SK-N-SH treated with all-trans-retinoic acid at 6 μM for 48 hours (cell line): ENCODE data around the gene SLMAP.

Experiments
- ATAC-seq: fragments of 200-7000 bp; cut with Tn5 transposase; 3 replicates; pipeline ENCODE4 v1.9.1; 2020; ENCODE audit warnings: mild to moderate bottlenecking, moderate library complexity
- ARNTL ChIP-seq: fragments of 450-650 bp; formaldehyde crosslinking; IDR thresholded peaks from 2 replicates; pipeline ENCODE4 v1.5.0; 2020; ENCODE audit warnings: low read depth, mild to moderate bottlenecking, moderate library complexity, borderline replicate concordance
- BACH2 ChIP-seq: fragments of 250-450 bp; sonication (Bioruptor Pico); IDR thresholded peaks from 2 replicates; pipeline ENCODE4 v1.9.0; 2021; ENCODE audit warnings: mild to moderate bottlenecking, borderline replicate concordance
- CSDC2 ChIP-seq: fragments of 250-450 bp; sonication (Bioruptor Pico); IDR thresholded peaks from 2 replicates; pipeline ENCODE4 v1.5.0; 2020; ENCODE audit warnings: mild to moderate bottlenecking, moderate library complexity
- CSRNP3 ChIP-seq: fragments of 250-450 bp; sonication (Bioruptor Pico); IDR thresholded peaks from 2 replicates; pipeline ENCODE4 v1.5.1; 2021; ENCODE audit warnings: mild to moderate bottlenecking, moderate library complexity
- ESRRG ChIP-seq: fragments of 250-450 bp; sonication (Bioruptor Pico); IDR thresholded peaks from 2 replicates; pipeline ENCODE4 v1.6.1; 2021; ENCODE audit warnings: mild to moderate bottlenecking
- GLIS3 ChIP-seq: fragments of 250-450 bp; sonication (Bioruptor Pico); IDR thresholded peaks from 2 replicates; pipeline ENCODE4 v1.5.0; 2020; ENCODE audit warnings: mild to moderate bottlenecking, moderate library complexity
- ISL1 ChIP-seq: fragments of 250-450 bp; sonication (Bioruptor Pico); IDR thresholded peaks from 2 replicates; pipeline ENCODE4 v2.1.2; 2022; ENCODE audit warnings: mild to moderate bottlenecking, moderate library complexity
- OSR1 ChIP-seq: fragments of 250-450 bp; sonication (Bioruptor Pico); IDR thresholded peaks from 2 replicates; pipeline ENCODE4 v1.8.0; 2022; ENCODE audit warnings: moderate library complexity, mild to moderate bottlenecking, inconsistent platforms
- POU6F1 ChIP-seq: fragments of 250-450 bp; sonication (Bioruptor Pico); IDR thresholded peaks from 2 replicates; pipeline ENCODE4 v1.8.0; 2021; ENCODE audit warnings: low read depth, mild to moderate bottlenecking, moderate library complexity, borderline replicate concordance
- RARB ChIP-seq: fragments of 250-450 bp; sonication (Bioruptor Pico); IDR thresholded peaks from 2 replicates; pipeline ENCODE4 v1.8.0; 2021; ENCODE audit warnings: mild to moderate bottlenecking, moderate library complexity
- SNAI2 ChIP-seq: fragments of 250-450 bp; sonication (Bioruptor Pico); IDR thresholded peaks from 2 replicates; pipeline ENCODE4 v1.5.0; 2020; ENCODE audit warnings: mild to moderate bottlenecking, moderate library complexity
- TCF4 ChIP-seq: fragments of 250-450 bp; sonication (Bioruptor Pico); IDR thresholded peaks from 2 replicates; pipeline ENCODE4 v1.8.0; 2021; ENCODE audit warnings: mild to moderate bottlenecking, moderate library complexity, borderline replicate concordance
- TOX ChIP-seq: fragments of 250-450 bp; sonication (Bioruptor Pico); IDR thresholded peaks from 2 replicates; pipeline ENCODE4 v1.8.0; 2021; ENCODE audit warnings: mild to moderate bottlenecking, moderate library complexity, borderline replicate concordance
- ZC3H10 ChIP-seq: fragments of 250-450 bp; sonication (Bioruptor Pico); IDR thresholded peaks from 2 replicates; pipeline ENCODE4 v1.5.1; 2021; ENCODE audit warnings: mild to moderate bottlenecking, moderate library complexity
- ZFP3 ChIP-seq: fragments of 250-450 bp; sonication (Bioruptor Pico); IDR thresholded peaks from 2 replicates; pipeline ENCODE4 v1.5.0; 2020; ENCODE audit warnings: mild to moderate bottlenecking, moderate library complexity
- ZFP30 ChIP-seq: fragments of 450-650 bp; formaldehyde crosslinking; IDR thresholded peaks from 2 replicates; pipeline ENCODE4 v1.5.0; 2022; ENCODE audit warnings: mild to moderate bottlenecking, moderate library complexity
- ZNF565 ChIP-seq: fragments of 450-650 bp; formaldehyde crosslinking; conservative IDR thresholded peaks from 2 replicates; pipeline ENCODE4 v1.5.0; 2020; ENCODE audit warnings: low read depth, mild to moderate bottlenecking, moderate library complexity
- ZNF70 ChIP-seq: fragments of 450-650 bp; formaldehyde crosslinking; IDR thresholded peaks from 2 replicates; pipeline ENCODE4 v1.5.0; 2020; ENCODE audit warnings: mild to moderate bottlenecking, moderate library complexity
- TF ChIP-seq, protein P1 (sequence below): fragments of 250-450 bp; sonication (Bioruptor Pico); IDR thresholded peaks from 2 replicates; pipeline ENCODE4 v1.5.1; 2020; ENCODE audit warnings: low read depth, mild to moderate bottlenecking, moderate library complexity
- TF ChIP-seq, protein P2 (sequence below): fragments of 250-450 bp; sonication (Bioruptor Pico); IDR thresholded peaks from 2 replicates; pipeline ENCODE4 v1.5.0; 2020; ENCODE audit warnings: mild to moderate bottlenecking, moderate library complexity

SLMAP gene

DNA sequence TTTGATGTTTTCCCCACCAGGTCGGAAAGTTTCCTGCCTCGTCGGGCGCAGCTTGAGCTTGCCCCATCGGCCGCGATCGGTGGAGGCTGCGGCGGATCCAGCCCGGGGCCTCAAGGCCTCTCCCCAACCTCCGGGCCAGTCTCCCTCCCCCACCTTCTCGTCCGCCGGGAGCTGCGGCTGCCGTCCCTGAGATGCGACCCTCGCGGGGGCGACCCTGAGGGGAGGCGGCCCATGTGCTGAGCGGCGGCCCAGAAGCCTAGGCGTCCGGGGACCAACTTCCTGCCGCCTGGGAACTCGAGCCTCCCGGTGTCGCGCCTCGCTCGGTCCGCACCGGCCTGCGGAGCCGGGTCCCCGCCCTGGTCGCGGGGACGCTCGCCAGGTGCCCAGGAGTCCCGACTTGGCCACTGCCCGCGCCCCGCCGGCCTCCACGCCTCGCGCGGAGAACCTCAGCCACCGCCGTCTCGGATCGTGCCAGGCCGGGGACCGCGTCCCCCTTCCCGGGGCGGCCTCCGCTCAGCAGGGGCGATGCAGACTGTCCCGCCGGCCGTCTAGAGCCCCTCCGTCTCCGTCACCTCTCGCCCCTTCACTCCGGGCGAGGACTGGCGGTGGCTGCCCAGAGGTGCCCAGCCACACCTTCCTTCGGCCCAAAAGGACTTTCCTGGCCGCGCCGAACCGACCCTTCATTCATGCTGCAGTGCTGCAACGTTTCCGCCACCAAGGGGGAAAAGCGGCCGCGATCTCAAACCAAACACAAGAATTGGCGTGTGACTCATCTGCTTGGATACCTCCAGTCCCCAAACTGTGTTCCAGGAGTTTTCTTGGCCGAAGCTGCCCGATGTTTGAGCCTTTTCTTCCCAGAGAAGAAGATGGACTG is 656 bp downstream of the SLMAP start:
- TF ChIP-seq, protein P1, sequence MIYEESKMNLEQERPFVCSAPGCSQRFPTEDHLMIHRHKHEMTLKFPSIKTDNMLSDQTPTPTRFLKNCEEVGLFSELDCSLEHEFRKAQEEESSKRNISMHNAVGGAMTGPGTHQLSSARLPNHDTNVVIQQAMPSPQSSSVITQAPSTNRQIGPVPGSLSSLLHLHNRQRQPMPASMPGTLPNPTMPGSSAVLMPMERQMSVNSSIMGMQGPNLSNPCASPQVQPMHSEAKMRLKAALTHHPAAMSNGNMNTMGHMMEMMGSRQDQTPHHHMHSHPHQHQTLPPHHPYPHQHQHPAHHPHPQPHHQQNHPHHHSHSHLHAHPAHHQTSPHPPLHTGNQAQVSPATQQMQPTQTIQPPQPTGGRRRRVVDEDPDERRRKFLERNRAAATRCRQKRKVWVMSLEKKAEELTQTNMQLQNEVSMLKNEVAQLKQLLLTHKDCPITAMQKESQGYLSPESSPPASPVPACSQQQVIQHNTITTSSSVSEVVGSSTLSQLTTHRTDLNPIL: no peak
- TF ChIP-seq POU6F1 (CRISPR knock-in tag): no peak
- TF ChIP-seq SNAI2 (CRISPR knock-in tag): no peak
- TF ChIP-seq ISL1: no peak
- TF ChIP-seq ZC3H10: no peak
- TF ChIP-seq GLIS3 (CRISPR knock-in tag): no peak
- TF ChIP-seq TOX: no peak
- TF ChIP-seq ZNF70 (CRISPR knock-in tag): no peak
- no peak for TF ChIP-seq ZFP3
- TF ChIP-seq CSRNP3 (CRISPR knock-in tag): no peak
- TF ChIP-seq OSR1: no peak
- TF ChIP-seq ESRRG (CRISPR knock-in tag): no peak
- TF ChIP-seq, protein P2, sequence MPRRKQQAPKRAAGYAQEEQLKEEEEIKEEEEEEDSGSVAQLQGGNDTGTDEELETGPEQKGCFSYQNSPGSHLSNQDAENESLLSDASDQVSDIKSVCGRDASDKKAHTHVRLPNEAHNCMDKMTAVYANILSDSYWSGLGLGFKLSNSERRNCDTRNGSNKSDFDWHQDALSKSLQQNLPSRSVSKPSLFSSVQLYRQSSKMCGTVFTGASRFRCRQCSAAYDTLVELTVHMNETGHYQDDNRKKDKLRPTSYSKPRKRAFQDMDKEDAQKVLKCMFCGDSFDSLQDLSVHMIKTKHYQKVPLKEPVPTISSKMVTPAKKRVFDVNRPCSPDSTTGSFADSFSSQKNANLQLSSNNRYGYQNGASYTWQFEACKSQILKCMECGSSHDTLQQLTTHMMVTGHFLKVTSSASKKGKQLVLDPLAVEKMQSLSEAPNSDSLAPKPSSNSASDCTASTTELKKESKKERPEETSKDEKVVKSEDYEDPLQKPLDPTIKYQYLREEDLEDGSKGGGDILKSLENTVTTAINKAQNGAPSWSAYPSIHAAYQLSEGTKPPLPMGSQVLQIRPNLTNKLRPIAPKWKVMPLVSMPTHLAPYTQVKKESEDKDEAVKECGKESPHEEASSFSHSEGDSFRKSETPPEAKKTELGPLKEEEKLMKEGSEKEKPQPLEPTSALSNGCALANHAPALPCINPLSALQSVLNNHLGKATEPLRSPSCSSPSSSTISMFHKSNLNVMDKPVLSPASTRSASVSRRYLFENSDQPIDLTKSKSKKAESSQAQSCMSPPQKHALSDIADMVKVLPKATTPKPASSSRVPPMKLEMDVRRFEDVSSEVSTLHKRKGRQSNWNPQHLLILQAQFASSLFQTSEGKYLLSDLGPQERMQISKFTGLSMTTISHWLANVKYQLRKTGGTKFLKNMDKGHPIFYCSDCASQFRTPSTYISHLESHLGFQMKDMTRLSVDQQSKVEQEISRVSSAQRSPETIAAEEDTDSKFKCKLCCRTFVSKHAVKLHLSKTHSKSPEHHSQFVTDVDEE (CRISPR knock-in tag): no peak
- TF ChIP-seq ZNF565: no peak
- no peak for TF ChIP-seq ARNTL (CRISPR knock-in tag)
- TF ChIP-seq TCF4 (CRISPR knock-in tag): no peak
- TF ChIP-seq RARB (CRISPR knock-in tag): no peak
- TF ChIP-seq ZFP30 (CRISPR knock-in tag): no peak
- no peak for TF ChIP-seq BACH2 (CRISPR knock-in tag)
- ATAC-seq: peak; percentile 39

GRCh38 chr3:57757642-57758297 is 1.7 kb downstream of the SLMAP start:
- TF ChIP-seq ZC3H10 (no peak), POU6F1 (CRISPR knock-in tag) (no peak), TOX (no peak), ZNF70 (CRISPR knock-in tag) (no peak), ESRRG (CRISPR knock-in tag) (no peak), ARNTL (CRISPR knock-in tag) (no peak), CSRNP3 (CRISPR knock-in tag) (no peak), TCF4 (CRISPR knock-in tag) (no peak), GLIS3 (CRISPR knock-in tag) (no peak), BACH2 (CRISPR knock-in tag) (no peak), RARB (CRISPR knock-in tag) (no peak), CSDC2 (CRISPR knock-in tag) (no peak)
- ATAC-seq: no peak
